Endodermal cell (in vitro differentiated cells): ENCODE results near the gene HAP1. TPM values are rescaled to one million over a fixed set of nuclear protein-coding genes. Genes with fewer than 3 reads are reported as not detected.
"Not testable (repeated sequence)": the region's sequence is repeated elsewhere in the genome, so short reads cannot be mapped to it uniquely, and the experiment has no call there.

Source experiments
- DNase-seq: peaks from one replicate; pipeline ENCODE4 v3.0.0-alpha.2; 2017
- H3K27ac ChIP-seq: 2 replicates; pipeline ENCODE4 v1.5.1; 2013; ENCODE audit warnings: mild to moderate bottlenecking, low read depth, low read length, moderate library complexity
- H3K27me3 ChIP-seq: 2 replicates; pipeline ENCODE4 v1.6.1; 2013; ENCODE audit warnings: mild to moderate bottlenecking, low read length, moderate library complexity; ENCODE audit not compliant: insufficient read depth, control insufficient read depth, poor library complexity, severe bottlenecking
- H3K36me3 ChIP-seq: 2 replicates; pipeline ENCODE4 v1.7.0; 2013; ENCODE audit warnings: mild to moderate bottlenecking, low read length, moderate library complexity; ENCODE audit not compliant: control insufficient read depth, insufficient read depth
- H3K4me1 ChIP-seq: one replicate; pipeline ENCODE4 v1.7.0; 2013; ENCODE audit warnings: low read length; ENCODE audit not compliant: control insufficient read depth, insufficient read depth
- H3K4me3 ChIP-seq: 2 replicates; pipeline ENCODE4 v1.5.1; 2013; ENCODE audit warnings: mild to moderate bottlenecking, low read length, moderate library complexity
- H3K9ac ChIP-seq: 2 replicates; pipeline ENCODE4 v1.6.1; 2013; ENCODE audit warnings: mild to moderate bottlenecking, low read length, moderate library complexity; ENCODE audit not compliant: poor library complexity, severe bottlenecking; ENCODE audit errors: extremely low read depth
- H3K9me3 ChIP-seq: 2 replicates; pipeline ENCODE4 v1.6.1; 2013; ENCODE audit warnings: mild to moderate bottlenecking, low read length, moderate library complexity; ENCODE audit not compliant: control insufficient read depth
- H3K27ac Mint-ChIP-seq: 2 replicates; pipeline ENCODE4 v1.8.0; 2020; ENCODE audit warnings: mixed read lengths
- H3K27me3 Mint-ChIP-seq: 2 replicates; pipeline ENCODE4 v1.8.0; 2021; ENCODE audit warnings: mild to moderate bottlenecking, mixed read lengths; ENCODE audit not compliant: insufficient read depth
- H3K36me3 Mint-ChIP-seq: 2 replicates; pipeline ENCODE4 v1.8.0; 2020; ENCODE audit warnings: low read depth, mixed read lengths
- H3K4me1 Mint-ChIP-seq: 2 replicates; pipeline ENCODE4 v1.8.0; 2020; ENCODE audit warnings: mixed read lengths
- H3K4me3 Mint-ChIP-seq: 2 replicates; pipeline ENCODE4 v1.8.0; 2020; ENCODE audit warnings: mild to moderate bottlenecking, moderate library complexity, mixed read lengths
- H3K9me3 Mint-ChIP-seq: 2 replicates; pipeline ENCODE4 v1.8.0; 2020; ENCODE audit warnings: mild to moderate bottlenecking, mixed read lengths
- WGBS, 2 experiments: methylation state at CpG; one replicate each; pipeline versions ENCODE4 v1.1.5 to v1.1.7; 2013; ENCODE audit warnings: missing lambda C conversion rate in 2 of 2, mixed read lengths in 1 of 2; ENCODE audit not compliant: insufficient coverage in 1 of 2, insufficient read length in 1 of 2; 5-methylcytosine and 5-hydroxymethylcytosine counted together
- total RNA-seq, 2 donors: library from RNA; stranded (reverse); fragmentation: NEBNext Ultra II Directional in 1 of 2; extraction: Animal tissue kit (Norgen Biotek cat#: 25700) in 1 of 2; gene quantifications; 2 replicates in 1 of 2; 3 replicates in 1 of 2; pipeline ENCODE4 v1.2.1, GENCODE V29; 2021
- TF ChIP-seq, protein P1 (sequence below): fragments of 200-600 bp; sonication (generic); conservative IDR thresholded peaks from 2 replicates; pipeline ENCODE4 v1.5.0; 2021; ENCODE audit warnings: antibody characterized with exemption, mild to moderate bottlenecking

The HAP1 gene
- total RNA-seq, 2 donors from 2014 or later, result 1.7 TPM

DNA sequence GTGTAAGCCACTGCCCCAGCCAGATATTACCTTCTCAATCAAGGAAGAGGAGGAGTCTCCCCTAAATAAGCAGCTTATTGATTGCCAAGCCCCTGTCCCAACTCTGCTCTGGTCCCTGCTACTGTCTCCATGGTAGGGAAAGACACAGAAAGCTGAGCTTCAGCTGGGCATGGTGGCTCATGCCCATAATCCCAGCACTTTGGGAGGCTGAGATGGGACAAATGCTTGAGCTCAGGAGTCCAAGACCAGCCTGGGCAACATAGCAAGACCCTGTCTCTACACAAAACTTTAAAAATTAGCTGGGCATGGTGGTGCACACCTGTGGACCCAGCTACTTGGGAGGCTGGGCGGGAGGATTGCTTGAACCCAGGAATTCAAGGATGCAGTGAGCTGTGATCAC lies 45.5 kb upstream of the HAP1 start:
- DNase-seq, result no peak
- peaks cover 34% of the 10 kb centered on the region for H3K36me3 Mint-ChIP-seq
- Histone ChIP-seq H3K9me3 (no peaks in the 10 kb centered on the region), H3K4me1 (peaks cover 14% of the 10 kb centered on the region), H3K27me3 (no peaks in the 10 kb centered on the region), H3K36me3 (peaks cover 49% of the 10 kb centered on the region), H3K27ac (no peak overlapping the region), H3K9ac (no peak overlapping the region), H3K4me3 (no peak overlapping the region)
- no peak overlapping the region for H3K27ac Mint-ChIP-seq
- TF ChIP-seq, protein P1, sequence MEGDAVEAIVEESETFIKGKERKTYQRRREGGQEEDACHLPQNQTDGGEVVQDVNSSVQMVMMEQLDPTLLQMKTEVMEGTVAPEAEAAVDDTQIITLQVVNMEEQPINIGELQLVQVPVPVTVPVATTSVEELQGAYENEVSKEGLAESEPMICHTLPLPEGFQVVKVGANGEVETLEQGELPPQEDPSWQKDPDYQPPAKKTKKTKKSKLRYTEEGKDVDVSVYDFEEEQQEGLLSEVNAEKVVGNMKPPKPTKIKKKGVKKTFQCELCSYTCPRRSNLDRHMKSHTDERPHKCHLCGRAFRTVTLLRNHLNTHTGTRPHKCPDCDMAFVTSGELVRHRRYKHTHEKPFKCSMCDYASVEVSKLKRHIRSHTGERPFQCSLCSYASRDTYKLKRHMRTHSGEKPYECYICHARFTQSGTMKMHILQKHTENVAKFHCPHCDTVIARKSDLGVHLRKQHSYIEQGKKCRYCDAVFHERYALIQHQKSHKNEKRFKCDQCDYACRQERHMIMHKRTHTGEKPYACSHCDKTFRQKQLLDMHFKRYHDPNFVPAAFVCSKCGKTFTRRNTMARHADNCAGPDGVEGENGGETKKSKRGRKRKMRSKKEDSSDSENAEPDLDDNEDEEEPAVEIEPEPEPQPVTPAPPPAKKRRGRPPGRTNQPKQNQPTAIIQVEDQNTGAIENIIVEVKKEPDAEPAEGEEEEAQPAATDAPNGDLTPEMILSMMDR, result no peak
- H3K4me1 Mint-ChIP-seq, result peaks cover 36% of the 10 kb centered on the region
- no peaks in the 10 kb centered on the region for H3K27me3 Mint-ChIP-seq
- H3K9me3 Mint-ChIP-seq, result no peaks in the 10 kb centered on the region
- WGBS, 2 experiments, result 94 to 100% methylated on average over 1 of the region's 1 CpG
- no peak overlapping the region for H3K4me3 Mint-ChIP-seq

DNA sequence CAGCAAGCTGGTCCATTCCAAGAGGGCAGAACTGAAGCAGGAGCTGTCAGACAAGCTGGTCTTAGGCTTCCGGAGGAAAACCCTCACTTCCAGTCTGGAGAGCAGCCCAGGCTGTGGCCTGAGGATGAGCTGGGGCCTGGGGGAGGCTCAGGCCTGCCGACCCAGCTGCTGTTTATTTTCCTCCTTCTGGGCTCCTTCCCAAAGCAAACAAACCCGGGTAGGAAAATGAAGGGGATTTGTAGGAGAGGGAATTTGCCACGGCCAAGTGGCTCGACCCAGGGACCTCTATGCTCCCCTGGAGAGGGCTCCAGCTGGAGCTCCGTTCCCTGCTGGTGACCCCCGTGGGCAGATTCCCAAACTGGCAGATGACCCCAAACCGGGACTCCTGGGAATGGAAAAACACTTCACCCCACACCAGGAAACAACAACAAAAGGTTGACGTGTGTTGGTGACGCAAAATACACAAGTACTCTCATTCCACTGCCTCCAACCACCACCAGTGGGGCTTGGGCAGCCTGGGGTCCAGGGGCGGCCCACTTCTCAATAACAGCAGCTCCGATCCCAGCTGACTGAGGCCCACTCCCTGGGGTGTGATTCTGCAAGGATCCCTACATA lies 43.2 kb upstream of the HAP1 start:
- Histone ChIP-seq H3K27me3 (no peaks in the 10 kb centered on the region), H3K4me1 (peaks cover 11% of the 10 kb centered on the region), H3K36me3 (peaks cover 47% of the 10 kb centered on the region), H3K9me3 (no peaks in the 10 kb centered on the region), H3K27ac (peak overlapping the region; percentile 52), H3K4me3 (no peak overlapping the region), H3K9ac (no peak overlapping the region)
- Mint-ChIP-seq H3K9me3 (no peaks in the 10 kb centered on the region), H3K27me3 (no peaks in the 10 kb centered on the region), H3K36me3 (peaks cover 45% of the 10 kb centered on the region), H3K4me3 (no peak overlapping the region), H3K27ac (peak overlapping the region; percentile 58), H3K4me1 (peaks cover 34% of the 10 kb centered on the region)
- TF ChIP-seq, protein P1, result no peak
- 77 to 79% methylated on average over 5 to 12 of the region's 12 CpGs for WGBS, 2 experiments
- DNase-seq, result no peak

DNA sequence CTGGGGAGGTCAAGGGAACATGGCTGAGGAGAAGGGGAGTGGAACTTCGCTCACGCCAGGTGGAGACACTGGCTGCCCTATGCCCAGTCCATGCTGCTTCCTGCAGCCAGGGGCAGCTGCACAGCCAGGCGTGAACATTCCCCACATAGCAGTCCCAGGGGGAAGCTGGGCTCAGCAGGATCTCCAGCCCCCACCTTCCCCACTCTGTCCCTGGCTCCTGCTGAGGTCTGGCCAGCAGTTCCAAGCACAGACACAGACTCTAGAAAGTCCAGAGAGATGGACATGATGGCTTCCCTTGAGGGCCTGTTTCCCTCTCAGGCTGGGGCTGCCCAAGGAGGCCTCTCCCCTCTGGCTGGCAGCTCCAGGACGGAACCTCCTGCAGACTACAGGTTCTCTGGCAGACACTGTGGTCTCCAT lies 42.7 kb upstream of the HAP1 start:
- Histone ChIP-seq H3K36me3 (peaks cover 48% of the 10 kb centered on the region), H3K27me3 (no peaks in the 10 kb centered on the region), H3K9ac (no peak overlapping the region), H3K9me3 (no peaks in the 10 kb centered on the region), H3K27ac (peak overlapping the region; percentile 52), H3K4me3 (no peak overlapping the region), H3K4me1 (peaks cover 11% of the 10 kb centered on the region)
- Mint-ChIP-seq H3K4me3 (no peak overlapping the region), H3K36me3 (peaks cover 45% of the 10 kb centered on the region), H3K27me3 (no peaks in the 10 kb centered on the region), H3K27ac (no peak overlapping the region), H3K4me1 (peaks cover 30% of the 10 kb centered on the region), H3K9me3 (no peaks in the 10 kb centered on the region)
- WGBS, 2 experiments, result 80 to 88% methylated on average over 1 to 4 of the region's 4 CpGs
- DNase-seq, result peak; percentile 81
- TF ChIP-seq, protein P1, result peak; percentile 34

DNA sequence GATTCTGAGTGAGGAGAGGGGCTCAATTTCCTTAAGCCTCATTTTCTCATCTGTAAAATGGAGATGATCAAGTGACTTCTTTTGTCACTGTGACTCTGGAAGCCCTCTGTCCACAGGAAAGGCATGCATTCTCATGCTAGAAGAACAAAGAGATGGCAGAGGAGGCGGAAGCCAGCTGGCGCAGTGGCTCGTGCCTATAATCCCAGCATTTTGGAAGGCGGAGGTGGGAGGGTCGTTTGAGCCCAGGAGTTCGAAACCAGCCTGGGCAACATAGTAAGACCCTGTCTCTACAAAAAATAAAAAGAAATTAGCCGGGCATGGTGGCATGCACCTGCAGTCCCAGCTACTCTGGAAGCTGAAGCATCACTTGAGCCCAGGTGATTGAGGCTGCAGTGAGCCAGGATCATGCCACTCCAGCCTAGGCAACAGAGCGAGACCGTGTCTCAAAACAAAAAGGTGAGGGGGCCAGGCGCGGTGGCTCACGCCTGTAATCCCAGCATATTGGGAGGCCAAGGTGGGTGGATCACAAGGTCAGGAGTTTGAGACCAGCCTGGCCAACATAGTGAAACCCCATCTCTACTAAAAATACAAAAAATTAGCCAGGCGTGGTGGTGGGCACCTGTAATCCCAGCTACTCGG lies 41.9 kb upstream of the HAP1 start:
- not testable (repeated sequence) for H3K4me3 Mint-ChIP-seq
- H3K36me3 Mint-ChIP-seq, result peaks cover 42% of the 10 kb centered on the region

More for the DNA sequence above, 41.9 kb upstream of the HAP1 start:
- not testable (repeated sequence) for H3K9ac ChIP-seq, H3K9me3 ChIP-seq, H3K27me3 ChIP-seq, H3K9me3 Mint-ChIP-seq, H3K4me3 ChIP-seq, H3K27me3 Mint-ChIP-seq, DNase-seq
- Mint-ChIP-seq H3K4me1 (peaks cover 26% of the 10 kb centered on the region), H3K27ac (peak overlapping the region; percentile 68)
- Histone ChIP-seq H3K36me3 (peaks cover 48% of the 10 kb centered on the region), H3K4me1 (peaks cover 11% of the 10 kb centered on the region), H3K27ac (peak overlapping the region; percentile 69)
- WGBS, 2 experiments, result 84 to 93% methylated on average over 10 to 14 of the region's 14 CpGs
